CD4-positive, alpha-beta T cell treated with Interferon alpha-2 for 1 hour (primary cell): ENCODE results near the gene CLCA2.

Experiments used
- DNase-seq, 2 donors: peaks; one replicate each; pipeline ENCODE4 v3.0.0-alpha.2; 2020 to 2022

The CLCA2 gene

DNA sequence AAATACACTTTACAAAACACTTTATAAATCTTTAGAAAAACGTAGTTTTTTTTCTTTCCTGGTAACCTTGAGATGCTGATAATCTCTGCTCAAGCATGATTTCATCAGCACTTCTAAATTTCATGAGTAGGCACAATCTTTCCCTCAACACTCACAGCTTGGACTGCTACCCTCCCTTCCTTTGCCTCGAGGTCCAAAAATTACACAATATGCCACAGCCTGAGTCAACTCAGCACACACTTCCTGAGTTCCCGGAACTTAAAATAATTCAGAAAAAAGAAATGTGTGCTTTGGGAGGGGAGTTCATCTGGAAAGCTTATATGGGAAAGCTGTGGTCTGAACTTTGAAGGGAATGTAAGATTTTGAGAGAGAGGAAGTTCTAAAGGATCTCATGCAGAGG is 5.9 kb downstream of the CLCA2 start:
- peak; percentile 4 to 55 for DNase-seq

DNA sequence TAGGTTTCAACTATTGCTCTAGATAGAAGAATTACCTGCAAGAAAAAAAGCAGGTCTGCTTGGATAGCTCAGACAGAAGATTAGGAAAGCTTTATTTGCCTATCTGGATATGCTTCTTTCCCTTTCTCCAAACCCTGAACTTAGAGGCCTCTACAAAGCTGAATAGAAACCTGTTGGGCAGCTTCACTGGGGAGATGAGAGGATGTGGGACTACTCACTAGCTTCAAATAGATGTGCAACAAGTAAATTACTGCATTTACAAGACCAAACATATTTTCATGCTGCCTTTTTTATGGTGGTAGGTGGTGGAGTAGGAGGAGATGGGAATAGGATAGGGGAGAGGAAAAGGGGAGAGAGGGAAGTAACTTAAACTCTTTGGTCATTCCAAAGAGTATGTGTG is 6.4 kb downstream of the CLCA2 start:
- no peak for DNase-seq

DNA sequence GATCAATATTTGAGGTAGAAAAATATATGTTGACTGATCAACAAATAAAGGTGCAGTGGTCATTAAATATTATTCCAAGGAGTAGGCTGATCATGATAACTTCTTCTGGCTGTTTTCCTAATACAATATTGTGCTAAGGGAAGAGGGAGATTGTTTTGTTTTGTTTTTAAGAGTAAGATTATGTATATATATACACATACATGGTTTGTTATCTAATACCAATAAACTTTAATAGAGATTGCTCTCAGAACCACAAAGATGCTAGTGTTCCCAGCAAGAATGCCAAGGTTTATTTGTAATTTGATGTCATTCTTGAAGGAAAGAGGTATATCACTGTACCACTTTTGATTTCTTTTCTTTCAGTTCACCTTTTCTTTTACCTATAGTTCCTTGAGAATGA is 10.1 kb downstream of the CLCA2 start:
- no peak for DNase-seq

- DNase-seq: no peak
Measured at GRCh38 chr1:86435327-86435726, 11.4 kb downstream of the CLCA2 start.

- DNase-seq: no peak
Measured at GRCh38 chr1:86436041-86436440, 12.1 kb downstream of the CLCA2 start.

- DNase-seq: peak; percentile 8 to 26
Measured at GRCh38 chr1:86441581-86441980, 17.6 kb downstream of the CLCA2 start.

GRCh38 chr1:86441997-86442396 is 18.0 kb downstream of the CLCA2 start:
- no peak for DNase-seq

GRCh38 chr1:86445919-86446318 is 21.9 kb downstream of the CLCA2 start:
- no peak for DNase-seq

GRCh38 chr1:86447198-86447790 is 23.3 kb downstream of the CLCA2 start:
- no peak for DNase-seq

GRCh38 chr1:86448670-86449069 is 24.7 kb downstream of the CLCA2 start:
- no peak for DNase-seq

- no peak for DNase-seq
Measured at GRCh38 chr1:86449103-86449502, 25.1 kb downstream of the CLCA2 start.

DNA sequence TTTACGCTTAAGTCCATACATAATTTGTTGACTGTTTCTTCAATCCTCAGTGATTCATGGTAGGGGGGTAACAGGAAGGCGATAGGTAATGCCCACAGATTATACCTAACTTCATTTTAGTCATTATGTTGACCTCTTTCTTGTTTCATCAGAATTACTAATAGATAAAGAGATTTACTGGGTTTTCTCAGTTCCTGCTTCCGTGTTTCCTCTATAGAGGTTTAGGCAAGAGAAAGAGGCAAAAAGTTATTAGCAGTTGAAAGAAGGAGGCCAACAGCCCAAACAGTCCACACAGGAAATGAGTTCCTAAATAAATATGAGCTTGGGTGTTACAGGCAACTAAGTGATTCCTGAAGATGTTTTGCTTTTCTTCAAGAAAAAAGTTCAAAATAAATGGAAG is 26.9 kb downstream of the CLCA2 start:
- no peak for DNase-seq

- no peak for DNase-seq
Measured at GRCh38 chr1:86453664-86454063, 29.7 kb downstream of the CLCA2 start.

GRCh38 chr1:86455073-86455472 is 31.1 kb downstream of the CLCA2 start:
- DNase-seq: no peak

GRCh38 chr1:86460998-86461397 is 37.0 kb downstream of the CLCA2 start:
- DNase-seq: no peak

DNA sequence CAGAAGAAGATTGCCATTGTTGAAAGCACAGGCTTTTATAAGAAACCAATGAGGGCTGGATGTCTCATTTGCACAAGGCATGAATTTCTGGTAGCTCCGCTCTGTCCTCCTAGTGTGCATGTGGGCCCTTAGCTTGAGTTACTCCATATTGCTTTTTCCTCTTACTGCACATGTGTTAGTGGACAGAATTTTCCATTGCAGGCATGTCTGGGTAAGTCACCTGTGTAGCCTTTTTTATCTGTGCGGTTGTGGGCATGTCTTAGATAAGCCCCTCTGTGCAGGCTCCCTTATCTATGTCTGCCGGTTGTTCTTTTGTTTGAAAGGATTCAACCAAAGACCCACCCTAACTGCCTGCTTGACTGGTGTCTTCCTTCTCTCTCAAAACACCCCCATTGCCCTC is 37.5 kb downstream of the CLCA2 start:
- DNase-seq: no peak

- DNase-seq: no peak
Measured at GRCh38 chr1:86464819-86465218, 40.8 kb downstream of the CLCA2 start.

DNA sequence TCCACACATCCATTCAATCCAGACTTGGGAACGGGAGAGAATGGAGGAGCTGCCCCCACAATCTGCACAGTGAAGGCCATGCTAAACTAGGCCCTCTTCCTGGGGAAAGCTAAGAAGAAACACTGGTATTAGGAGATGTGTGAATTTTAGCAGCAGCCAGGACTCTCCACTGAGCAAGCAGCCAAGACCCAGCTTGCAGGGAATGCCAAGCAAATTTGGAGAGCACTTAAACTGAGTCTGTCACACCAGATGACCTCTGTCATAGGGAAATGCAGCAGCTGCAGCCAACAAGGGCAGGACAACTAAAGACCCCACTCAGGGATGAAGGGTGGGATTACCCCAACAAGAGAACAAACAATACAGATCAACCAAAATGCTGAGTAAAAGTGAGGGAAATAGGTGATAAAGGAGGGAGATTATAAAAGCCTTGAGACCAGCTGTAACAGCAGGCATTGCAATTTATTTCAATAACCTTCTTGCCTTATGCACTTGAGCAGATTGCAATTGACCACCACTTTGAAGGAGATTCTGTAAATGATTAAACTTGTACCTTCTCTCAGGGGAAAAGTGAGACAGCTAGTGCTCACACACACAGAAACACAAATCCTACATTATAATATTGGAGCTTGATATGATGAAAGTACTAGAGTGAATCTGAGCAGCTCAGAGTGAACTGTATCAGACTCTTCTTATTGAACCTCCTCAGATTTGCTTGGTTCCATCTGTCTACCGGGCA is 42.3 kb downstream of the CLCA2 start:
- no peak for DNase-seq

- no peak for DNase-seq
Measured at GRCh38 chr1:86466986-86467385, 43.0 kb downstream of the CLCA2 start.

DNA sequence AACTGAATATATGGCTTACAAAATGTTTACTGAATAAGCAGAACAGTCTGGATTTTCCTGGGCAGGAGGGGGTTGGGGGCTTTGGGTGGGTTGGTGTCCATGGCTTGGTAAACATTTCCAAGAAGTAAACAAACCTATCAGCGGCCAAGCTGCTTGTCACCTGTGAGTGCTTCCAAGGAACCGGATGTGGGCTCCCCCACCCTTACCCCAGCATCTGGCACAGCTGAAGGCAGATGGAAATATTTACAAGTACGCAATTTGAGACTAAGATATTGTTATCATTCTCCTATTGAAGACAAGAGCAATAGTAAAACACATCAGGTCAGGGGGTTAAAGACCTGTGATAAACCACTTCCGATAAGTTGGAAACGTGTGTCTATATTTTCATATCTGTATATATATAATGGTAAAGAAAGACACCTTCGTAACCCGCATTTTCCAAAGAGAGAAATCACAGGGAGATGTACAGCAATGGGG is 44.6 kb downstream of the CLCA2 start, which contains the start of gene CLCA1:
Gene CLCA1 (plus strand): TSS at position 427 of the 477 bp plus-strand sequence. CDS start 45 bp downstream, at position 472.
- no peak for DNase-seq

GRCh38 chr1:86470859-86471258 is 46.9 kb downstream of the CLCA2 start:
- DNase-seq: no peak

- no peak for DNase-seq
Measured at GRCh38 chr1:86471291-86471690, 47.3 kb downstream of the CLCA2 start.

DNA sequence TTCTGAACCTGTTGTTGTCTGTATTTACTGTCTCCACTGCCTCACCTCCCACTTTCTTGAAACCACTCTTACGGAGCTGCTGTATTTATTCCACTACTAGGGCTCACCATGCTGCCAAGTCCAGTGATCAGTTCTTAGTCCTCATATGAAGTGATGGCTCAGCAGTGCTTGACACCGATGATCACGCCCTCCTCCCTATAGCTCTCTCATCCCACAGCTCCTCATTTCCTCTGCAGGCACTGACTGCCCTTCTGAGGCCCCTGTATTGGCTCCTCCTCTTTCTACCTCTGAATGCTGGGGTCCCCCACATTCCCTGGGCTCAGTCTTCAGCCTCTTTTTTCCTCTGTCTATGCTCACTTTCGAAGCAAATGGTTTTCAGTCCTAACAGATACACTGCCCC is 48.2 kb downstream of the CLCA2 start:
- DNase-seq: no peak

DNA sequence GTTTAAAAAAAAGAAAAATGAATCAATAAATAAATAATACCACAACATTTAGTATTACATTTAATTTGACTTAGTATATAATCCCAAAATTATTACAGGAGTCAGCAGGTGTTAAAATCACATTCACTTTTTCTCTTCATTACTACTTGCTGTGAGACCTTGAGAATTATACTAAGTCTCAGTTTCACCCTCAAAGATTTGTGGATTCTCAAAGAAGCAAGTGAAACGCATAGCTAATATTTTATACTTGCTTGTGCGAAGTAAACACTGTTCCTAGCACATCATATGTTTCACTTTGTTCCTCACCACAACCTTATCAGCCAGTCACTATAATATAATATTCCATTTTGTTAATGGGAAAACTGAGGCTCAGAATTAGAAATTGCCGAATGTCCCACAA is 48.8 kb downstream of the CLCA2 start:
- no peak for DNase-seq

DNA sequence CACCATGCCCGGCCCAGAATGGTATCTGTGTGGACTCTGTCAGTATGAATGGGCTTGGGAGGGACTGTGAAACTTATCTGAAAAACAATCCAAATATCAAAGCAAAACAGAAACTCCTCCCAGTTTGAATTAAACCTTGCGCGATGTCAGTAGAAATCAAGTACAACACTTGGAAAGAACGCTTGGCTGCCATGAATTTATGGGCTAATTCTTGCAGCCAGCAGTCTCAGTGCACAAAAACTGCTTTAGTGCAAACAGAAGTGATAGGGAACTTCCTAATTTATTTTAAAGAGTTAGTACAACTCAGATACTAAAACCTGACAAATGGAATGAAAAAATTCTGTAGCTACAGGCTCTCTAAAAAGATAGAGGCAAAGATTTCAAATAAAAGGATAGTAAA is 53.3 kb downstream of the CLCA2 start:
- no peak for DNase-seq
